ENCODE measurements around the gene PRKAR1B.

PRKAR1B gene

DNA sequence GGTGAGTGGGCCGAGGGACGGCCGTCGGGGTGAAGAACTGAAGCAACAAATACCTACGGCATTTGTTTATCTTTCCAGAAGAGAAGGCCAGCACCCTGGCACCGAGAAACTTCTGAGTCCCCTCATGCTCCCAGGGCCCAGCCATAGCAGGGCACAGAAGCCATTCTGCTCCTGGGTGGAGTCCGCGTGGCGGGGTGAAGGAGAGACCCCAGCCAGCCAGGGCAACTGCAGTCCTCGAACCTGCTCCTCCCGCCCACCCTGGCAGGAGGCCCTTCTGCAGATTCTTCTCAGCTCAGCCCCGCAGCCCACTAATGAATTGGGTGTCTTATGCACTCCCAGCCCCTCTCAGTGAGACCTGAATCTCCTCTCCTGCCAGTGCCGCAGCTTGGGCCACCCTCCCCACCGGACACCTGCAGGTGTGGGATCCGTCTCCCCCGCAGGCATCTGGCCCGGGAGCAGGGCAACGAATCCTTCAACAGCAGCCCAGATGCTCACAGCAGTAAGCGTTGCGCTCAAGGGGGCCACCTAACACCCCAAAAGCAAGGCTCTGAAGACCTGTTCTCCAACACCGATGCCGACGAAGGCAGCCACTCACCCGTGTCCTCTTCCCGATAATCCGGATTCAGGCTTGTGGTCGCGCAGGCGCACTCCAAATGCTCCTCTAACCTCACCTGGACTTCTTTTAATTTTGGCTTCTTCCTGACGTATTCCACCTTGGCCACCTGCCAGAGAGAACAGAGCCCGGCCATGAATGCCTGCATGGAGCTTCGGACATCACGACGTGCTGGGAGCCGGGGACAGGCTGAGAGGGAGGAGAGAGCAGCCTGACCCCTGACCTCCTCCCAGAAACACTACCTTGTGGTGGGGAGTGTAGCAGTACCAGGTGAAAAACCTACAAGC is 226.3 kb downstream of the PRKAR1B start:
- no peak for DNase-seq (ENCODE audit: low read depth, low spot score)
- peaks cover 30% of the 10 kb centered on the region for H3K4me1 ChIP-seq (ENCODE audit: insufficient read depth, insufficient read length)

DNA sequence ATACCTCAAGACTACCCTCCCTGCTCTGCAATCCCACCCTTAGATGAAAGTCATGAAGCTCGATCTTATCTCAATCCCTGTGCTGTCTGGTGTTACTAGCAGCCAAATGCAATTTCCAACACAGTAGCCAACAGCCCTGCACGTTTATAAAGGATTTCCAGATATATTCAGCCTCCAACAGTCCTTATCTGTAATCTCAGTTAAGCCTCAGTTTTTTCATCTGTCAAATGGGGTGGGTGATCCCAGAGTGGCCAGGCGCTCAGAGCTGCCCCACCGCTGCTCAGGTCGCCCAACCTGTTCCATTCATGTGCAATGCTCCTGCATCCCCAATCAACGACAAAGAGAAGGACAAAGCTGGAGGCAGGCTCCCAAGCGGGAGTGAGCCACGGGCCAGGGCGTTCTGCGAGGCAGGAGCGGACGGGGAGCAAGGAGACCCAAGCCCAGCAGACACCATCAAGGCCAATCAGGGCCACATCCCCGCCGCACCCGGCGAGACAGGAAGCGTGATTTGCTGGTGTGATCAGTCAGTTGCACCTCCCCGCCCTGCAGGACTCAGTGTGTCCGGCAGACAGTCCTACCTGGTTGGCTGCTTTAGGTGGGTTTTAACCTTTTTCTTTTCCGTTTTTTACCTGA is 227.1 kb downstream of the PRKAR1B start:
- peaks cover 91% of the 10 kb centered on the region for H3K36me3 ChIP-seq (ENCODE audit: insufficient read depth, insufficient read length, low read length)

More for the DNA sequence above, 226.3 kb downstream of the PRKAR1B start:
- Histone ChIP-seq H3K4me3 (ENCODE audit: insufficient read length, low read depth) (no peak overlapping the region), H3K9ac (ENCODE audit: insufficient read length, low read depth) (no peak overlapping the region), H3K27me3 (ENCODE audit: insufficient read depth, insufficient read length) (no peaks in the 10 kb centered on the region), H3K36me3 (ENCODE audit: insufficient read depth, insufficient read length, low read length) (peaks cover 96% of the 10 kb centered on the region), H3K9me3 (ENCODE audit: insufficient read depth, low read length) (no peaks in the 10 kb centered on the region)
- TF ChIP-seq SUZ12 (IDR thresholded peaks at IDR 0.05; ENCODE audit: extremely low read depth, insufficient read depth, insufficient read length) (no peak), YY1 (IDR thresholded peaks at IDR 0.05; ENCODE audit: insufficient read depth, insufficient read length) (no peak), ZNF274 (IDR thresholded peaks at IDR 0.05; ENCODE audit: low read depth, low read length) (no peak)

More for the DNA sequence above, 227.1 kb downstream of the PRKAR1B start:
- Histone ChIP-seq H3K4me1 (ENCODE audit: insufficient read depth, insufficient read length) (peaks cover 27% of the 10 kb centered on the region), H3K9ac (ENCODE audit: insufficient read length, low read depth) (no peak overlapping the region), H3K9me3 (ENCODE audit: insufficient read depth, low read length) (no peaks in the 10 kb centered on the region), H3K4me3 (ENCODE audit: insufficient read length, low read depth) (no peak overlapping the region), H3K27me3 (ENCODE audit: insufficient read depth, insufficient read length) (no peaks in the 10 kb centered on the region)
- DNase-seq (ENCODE audit: low read depth, low spot score) = no peak
- TF ChIP-seq SUZ12 (IDR thresholded peaks at IDR 0.05; ENCODE audit: extremely low read depth, insufficient read depth, insufficient read length) = no peak
- TF ChIP-seq YY1 (IDR thresholded peaks at IDR 0.05; ENCODE audit: insufficient read depth, insufficient read length) = no peak
- no peak for TF ChIP-seq ZNF274 (IDR thresholded peaks at IDR 0.05; ENCODE audit: low read depth, low read length)

Measured in NT2/D1 (cell line).